Neural cell (in vitro differentiated cells): Measurements from ENCODE around the gene NRP1. TPM values are rescaled to one million over a fixed set of nuclear protein-coding genes. Genes with fewer than 3 reads are reported as not detected.
"Not testable (repeated sequence)": the region's sequence is repeated elsewhere in the genome, so short reads cannot be mapped to it uniquely, and the experiment has no call there.

Experiments
- H2AFZ ChIP-seq: fragments of 200-600, 300-800 bp; sonication (generic), shearing (Covaris generic); 2 replicates; pipeline ENCODE4 v1.6.0; 2014; ENCODE audit warnings: low read depth, mild to moderate bottlenecking, antibody characterized with exemption, low read length, moderate library complexity
- H3F3A ChIP-seq: fragments of 200-600 bp; shearing (Covaris generic); 2 replicates; pipeline ENCODE4 v1.6.1; 2016; ENCODE audit warnings: mild to moderate bottlenecking, moderate library complexity, mixed read lengths, antibody characterized with exemption, low read length; ENCODE audit not compliant: insufficient read depth, poor library complexity, severe bottlenecking
- H3K27ac ChIP-seq: fragments of 200-600, 300-800 bp; sonication (generic), shearing (Covaris generic); 2 replicates; pipeline ENCODE4 v1.5.1; 2014; ENCODE audit warnings: mild to moderate bottlenecking, low read length, moderate library complexity
- H3K27me3 ChIP-seq: fragments of 300-800, 200-600 bp; sonication (generic), shearing (Covaris generic); 2 replicates; pipeline ENCODE4 v1.6.0; 2014; ENCODE audit warnings: mild to moderate bottlenecking, low read depth, low read length, moderate library complexity; ENCODE audit not compliant: insufficient read depth
- H3K36me3 ChIP-seq: fragments of 300-800, 200-600 bp; sonication (generic), shearing (Covaris generic); 2 replicates; pipeline ENCODE4 v1.5.1; 2014; ENCODE audit warnings: mild to moderate bottlenecking, antibody characterized with exemption, low read length, moderate library complexity; ENCODE audit not compliant: insufficient read depth
- H3K4me2 ChIP-seq: fragments of 300-800, 200-600 bp; sonication (generic), shearing (Covaris generic); 2 replicates; pipeline ENCODE4 v1.6.0; 2014; ENCODE audit warnings: mild to moderate bottlenecking, low read length
- H3K4me3 ChIP-seq: fragments of 300-800, 200-600 bp; sonication (generic), shearing (Covaris generic); 2 replicates; pipeline ENCODE4 v1.5.1; 2014; ENCODE audit warnings: mild to moderate bottlenecking, low read length, moderate library complexity
- H3K79me2 ChIP-seq: fragments of 200-600 bp; shearing (Covaris generic); replicated peaks from 2 replicates; pipeline ENCODE4 v1.6.0; 2014; ENCODE audit warnings: mild to moderate bottlenecking, low read length, moderate library complexity; ENCODE audit not compliant: insufficient read depth
- H3K9ac ChIP-seq: fragments of 300-800, 200-600 bp; sonication (generic), shearing (Covaris generic); 2 replicates; pipeline ENCODE4 v1.6.1; 2016; ENCODE audit warnings: mild to moderate bottlenecking, low read length, mixed read lengths
- H3K9me2 ChIP-seq: fragments of 200-600 bp; shearing (Covaris generic); 2 replicates; pipeline ENCODE4 v1.6.1; 2016; ENCODE audit warnings: mild to moderate bottlenecking, low read length, mixed read lengths; ENCODE audit not compliant: insufficient read depth
- H3K9me3 ChIP-seq: fragments of 200-600, 300-800 bp; sonication (generic), shearing (Covaris generic); 2 replicates; pipeline ENCODE4 v1.6.1; 2016; ENCODE audit warnings: mild to moderate bottlenecking, mixed run types, low read length, moderate library complexity, mixed read lengths
- H4K20me1 ChIP-seq: fragments of 200-600 bp; shearing (Covaris generic); 2 replicates; pipeline ENCODE4 v1.6.1; 2016; ENCODE audit warnings: mild to moderate bottlenecking, mixed run types; ENCODE audit not compliant: insufficient read depth
- CTCF ChIP-seq: fragments of 450-650 bp; IDR thresholded peaks from 2 replicates; pipeline ENCODE4 v1.5.1; 2014; ENCODE audit warnings: antibody characterized with exemption, mild to moderate bottlenecking, moderate library complexity; ENCODE audit not compliant: poor library complexity, severe bottlenecking
- EP300 ChIP-seq: fragments of 450-650 bp; conservative IDR thresholded peaks from 2 replicates; pipeline ENCODE4 v1.6.1; 2014; ENCODE audit warnings: antibody characterized with exemption, mild to moderate bottlenecking, moderate library complexity; ENCODE audit not compliant: poor library complexity, severe bottlenecking
- EZH2 ChIP-seq: fragments of 200-600, 300-800 bp; shearing (Covaris generic), sonication (generic); IDR thresholded peaks from 2 replicates; pipeline ENCODE4 v1.6.1; 2014; ENCODE audit warnings: antibody characterized with exemption, low read length, borderline replicate concordance, mild to moderate bottlenecking; ENCODE audit not compliant: insufficient read depth, poor library complexity, severe bottlenecking
- MXI1 ChIP-seq: fragments of 450-650 bp; conservative IDR thresholded peaks from 2 replicates; pipeline ENCODE4 v1.6.1; 2014; ENCODE audit warnings: antibody characterized with exemption, mild to moderate bottlenecking; ENCODE audit not compliant: poor library complexity, severe bottlenecking
- POLR2AphosphoS5 ChIP-seq: IDR thresholded peaks from 2 replicates; pipeline ENCODE4 v1.6.1; 2012
- RAD21 ChIP-seq: fragments of 450-650 bp; conservative IDR thresholded peaks from 2 replicates; pipeline ENCODE4 v1.6.1; 2014; ENCODE audit warnings: antibody characterized with exemption, mild to moderate bottlenecking, moderate library complexity
- REST ChIP-seq: IDR thresholded peaks from 2 replicates; pipeline ENCODE4 v1.6.1; 2012; ENCODE audit warnings: borderline replicate concordance
- SMC3 ChIP-seq: fragments of 450-650 bp; conservative IDR thresholded peaks from 2 replicates; pipeline ENCODE4 v1.6.1; 2014; ENCODE audit warnings: antibody characterized with exemption, mild to moderate bottlenecking, moderate library complexity; ENCODE audit not compliant: poor library complexity
- TAF1 ChIP-seq: IDR thresholded peaks from 2 replicates; pipeline ENCODE4 v1.6.1; 2012; ENCODE audit warnings: low read depth
- polyA plus RNA-seq: library from polyadenylated mRNA; depleted of rRNA; stranded (reverse); fragments of >200 nt; gene quantifications from 2 replicates; pipeline ENCODE4 v1.2.3, GENCODE V29; 2014

Gene NRP1
- polyA plus RNA-seq, 1 donor from 2014 or later = 23.2 TPM

DNA sequence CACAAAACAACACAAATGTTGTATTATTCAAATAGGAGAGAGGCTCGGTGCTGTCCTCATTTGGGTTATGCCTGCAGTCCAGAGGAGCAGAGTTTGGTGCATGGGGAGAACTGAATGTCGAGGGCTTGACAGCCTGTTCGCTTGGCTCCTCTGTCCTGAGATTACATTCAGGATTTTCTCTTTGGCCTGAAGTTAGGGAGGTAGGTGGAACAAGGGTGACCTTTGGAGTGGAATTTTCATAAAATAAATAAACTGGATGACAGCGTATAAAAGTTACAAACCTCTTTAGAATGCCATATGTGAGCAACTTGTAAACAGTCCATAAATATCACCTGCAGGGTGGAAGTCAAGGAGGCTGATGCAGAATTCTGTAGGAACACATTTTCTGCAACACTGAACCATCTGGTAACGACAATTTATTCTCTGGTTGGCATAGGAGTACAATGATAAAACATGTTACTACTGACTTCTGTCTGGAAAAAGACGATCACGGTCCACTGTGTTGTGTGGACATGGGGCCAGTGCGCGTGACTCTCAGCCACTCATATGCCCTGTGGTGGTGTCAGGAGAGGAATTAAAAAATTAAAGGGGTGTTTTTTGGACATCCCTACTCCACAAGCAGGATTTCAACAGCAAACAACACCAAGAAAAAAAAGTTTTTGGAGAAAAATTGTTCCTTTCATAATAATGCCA is 33.2 kb downstream of the NRP1 start:
- Histone ChIP-seq H3K9ac (no peak overlapping the region), H3K9me3 (no peaks in the 10 kb centered on the region), H4K20me1 (no peaks in the 10 kb centered on the region), H3K27ac (no peak overlapping the region), H3K27me3 (no peaks in the 10 kb centered on the region), H3K9me2 (no peaks in the 10 kb centered on the region), H3K36me3 (no peaks in the 10 kb centered on the region), H3K4me3 (no peak overlapping the region), H3K4me2 (no peak overlapping the region), H2AFZ (no peak overlapping the region), H3F3A (no peaks in the 10 kb centered on the region), H3K79me2 (peaks cover 12% of the 10 kb centered on the region)
- TF ChIP-seq SMC3 = no peak
- no peak for TF ChIP-seq REST
- no peak for TF ChIP-seq CTCF

GRCh38 chr10:33300544-33300943 is 33.9 kb downstream of the NRP1 start:
- not testable (repeated sequence) for H3K27ac ChIP-seq, H3F3A ChIP-seq, H3K9me2 ChIP-seq, H3K4me2 ChIP-seq, H3K36me3 ChIP-seq, H3K9me3 ChIP-seq, H3K4me3 ChIP-seq, H2AFZ ChIP-seq, H3K9ac ChIP-seq, H4K20me1 ChIP-seq, H3K27me3 ChIP-seq
- peaks cover 12% of the 10 kb centered on the region for H3K79me2 ChIP-seq

DNA sequence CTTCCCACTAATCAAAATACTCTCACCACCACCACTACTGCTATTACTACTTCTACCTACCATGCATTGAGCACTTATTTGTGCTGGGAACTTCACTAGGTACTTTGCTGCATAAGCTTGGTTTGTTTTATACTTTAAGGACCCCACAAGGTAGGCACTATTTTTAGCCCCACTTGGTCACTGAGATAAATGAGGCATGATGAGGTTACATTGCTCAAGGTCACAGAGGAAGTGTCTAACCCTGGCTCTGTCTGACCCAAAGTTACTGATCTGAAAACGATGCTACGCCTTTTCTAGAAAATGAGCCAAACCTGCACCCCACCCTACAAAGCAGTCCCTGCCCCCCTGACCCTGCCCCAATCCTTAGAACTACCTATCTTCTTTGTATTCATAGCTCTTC is 35.6 kb downstream of the NRP1 start:
- H3K9me3 ChIP-seq = no peaks in the 10 kb centered on the region
- TF ChIP-seq SMC3 (no peak), POLR2AphosphoS5 (no peak), TAF1 (no peak), MXI1 (no peak), REST (no peak), EZH2 (no peak), RAD21 (no peak), EP300 (no peak), CTCF (no peak)

More for the DNA sequence above, 35.6 kb downstream of the NRP1 start:
- Histone ChIP-seq H3K4me3 (no peak overlapping the region), H3K9ac (no peak overlapping the region), H4K20me1 (no peaks in the 10 kb centered on the region), H2AFZ (no peak overlapping the region), H3F3A (no peaks in the 10 kb centered on the region), H3K36me3 (no peaks in the 10 kb centered on the region), H3K27ac (no peak overlapping the region), H3K27me3 (no peaks in the 10 kb centered on the region), H3K9me2 (no peaks in the 10 kb centered on the region), H3K79me2 (peaks cover 5% of the 10 kb centered on the region), H3K4me2 (no peak overlapping the region)
